ENCODE data around the gene CAPN3. TPM values are rescaled to one million over a fixed set of nuclear protein-coding genes. Genes with fewer than 3 reads are reported as not detected.

The CAPN3 gene
- total and polyA plus RNA-seq, 2 experiments from 2014 or later: 2.2 to 5.7 TPM

DNA sequence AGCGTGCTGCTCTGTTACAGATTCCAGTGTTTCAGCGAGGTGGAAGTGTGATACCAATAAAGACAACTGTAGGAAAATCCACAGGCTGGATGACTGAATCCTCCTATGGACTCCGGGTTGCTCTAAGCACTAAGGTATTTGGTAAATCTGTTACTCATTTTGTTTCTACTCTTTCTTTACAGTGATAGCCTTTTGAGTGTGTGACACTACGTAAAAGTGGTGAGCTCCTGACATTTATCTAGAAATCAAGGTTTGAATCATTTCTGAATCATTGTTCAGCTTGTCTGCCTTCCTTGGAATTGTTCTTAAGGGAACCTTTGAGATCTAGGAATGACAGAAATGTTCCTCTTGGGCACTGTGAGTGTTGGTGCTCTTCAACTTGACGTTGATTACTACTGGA is 11.2 kb upstream of the CAPN3 start:
- Histone ChIP-seq H3K79me2 (ENCODE audit: insufficient read depth) (no peaks in the 10 kb centered on the region), H3K9ac (0 out of 2 replicates have a peak overlapping the region, but pooled peaks have one; percentile 28), H3K9me3 (ENCODE audit: low read depth) (no peaks in the 10 kb centered on the region), H3K4me2 (ENCODE audit: unreplicated experiment) (peak overlapping the region; percentile 57), H3K27me3 (replicated peaks; ENCODE audit: insufficient read depth) (no peaks in the 10 kb centered on the region), H3F3A (ENCODE audit: insufficient read depth) (peaks cover 67% of the 10 kb centered on the region), H3K36me3 (ENCODE audit: low read depth) (peaks cover 10% of the 10 kb centered on the region), H3K27ac (peak overlapping the region; percentile 75), H4K20me1 (ENCODE audit: insufficient read depth) (no peaks in the 10 kb centered on the region), H2AFZ (no peak overlapping the region), H3K4me1 (ENCODE audit: insufficient read depth) (peaks cover 56% of the 10 kb centered on the region), H3K4me3 (no peak overlapping the region), H3K9me2 (ENCODE audit: insufficient read depth) (no peaks in the 10 kb centered on the region)
- 4 to 5% methylated on average over 5 of the region's 5 CpGs for WGBS, 2 experiments (ENCODE audit: low coverage in 1 of 2, low lambda C conversion rate in 2 of 2, missing lambda C conversion rate in 2 of 2)
- TF ChIP-seq EZH2 (IDR thresholded peaks at IDR 0.05; ENCODE audit: insufficient read depth, poor library complexity, severe bottlenecking) (no peak), EZH2phosphoT487 (IDR thresholded peaks at IDR 0.05; ENCODE audit: insufficient read depth, low read depth) (no peak)
- in situ Hi-C loops (cut with MboI): no loop called here
- DNase-seq: peak; percentile 87

DNA sequence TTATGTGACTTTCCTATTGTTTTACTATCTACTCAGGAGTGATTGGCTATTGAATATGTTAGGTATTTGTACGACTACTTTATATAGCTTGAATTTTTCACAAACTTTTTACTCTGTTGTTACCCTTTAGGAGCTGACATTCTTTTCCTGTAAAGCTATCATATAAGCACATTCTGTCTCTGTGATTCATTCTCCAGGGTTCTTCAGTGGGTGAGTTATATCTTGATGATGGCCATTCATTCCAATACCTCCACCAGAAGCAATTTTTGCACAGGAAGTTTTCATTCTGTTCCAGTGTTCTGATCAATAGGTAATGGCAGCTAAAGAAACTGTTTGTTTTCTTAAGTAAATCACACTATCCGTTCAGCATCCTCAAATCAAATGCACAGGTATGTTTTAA is 10.1 kb upstream of the CAPN3 start:
- Histone ChIP-seq H3K9ac (no peak overlapping the region), H3F3A (ENCODE audit: insufficient read depth) (peaks cover 56% of the 10 kb centered on the region), H3K4me2 (ENCODE audit: unreplicated experiment) (peak overlapping the region; percentile 57), H3K9me3 (ENCODE audit: low read depth) (no peaks in the 10 kb centered on the region), H3K79me2 (ENCODE audit: insufficient read depth) (no peaks in the 10 kb centered on the region), H3K27me3 (replicated peaks; ENCODE audit: insufficient read depth) (no peaks in the 10 kb centered on the region), H2AFZ (no peak overlapping the region), H3K4me1 (ENCODE audit: insufficient read depth) (peaks cover 49% of the 10 kb centered on the region), H3K27ac (peak overlapping the region; percentile 75), H3K9me2 (ENCODE audit: insufficient read depth) (no peaks in the 10 kb centered on the region), H4K20me1 (ENCODE audit: insufficient read depth) (no peaks in the 10 kb centered on the region), H3K4me3 (no peak overlapping the region), H3K36me3 (ENCODE audit: low read depth) (peaks cover 18% of the 10 kb centered on the region)
- peak; percentile 69 for DNase-seq
- 24 to 29% methylated on average over 2 of the region's 2 CpGs for WGBS, 2 experiments (ENCODE audit: low coverage in 1 of 2, low lambda C conversion rate in 2 of 2, missing lambda C conversion rate in 2 of 2)
- no peak for TF ChIP-seq EZH2phosphoT487 (IDR thresholded peaks at IDR 0.05; ENCODE audit: insufficient read depth, low read depth)
- TF ChIP-seq EZH2 (IDR thresholded peaks at IDR 0.05; ENCODE audit: insufficient read depth, poor library complexity, severe bottlenecking): no peak
- in situ Hi-C loops (cut with MboI): no loop called here

DNA sequence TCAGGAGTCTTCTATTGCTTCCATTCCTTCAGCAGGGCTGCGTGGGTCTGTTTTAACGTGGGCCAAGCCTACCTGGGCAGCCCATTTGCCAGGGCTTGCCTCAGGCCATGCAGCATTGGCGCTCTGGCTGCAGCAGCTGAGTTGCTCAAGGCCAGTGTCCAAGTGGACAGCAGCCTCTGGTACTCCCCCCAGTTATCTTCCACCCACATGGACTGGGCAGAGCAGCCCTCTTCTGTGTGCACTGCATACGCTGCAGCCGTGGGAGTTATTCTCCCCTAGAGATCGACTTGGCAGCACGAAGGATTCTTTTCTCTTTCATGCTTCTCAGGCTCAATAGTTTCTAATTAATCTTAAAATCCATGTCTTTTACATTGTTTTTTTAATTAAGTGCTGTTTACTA is 6.9 kb upstream of the CAPN3 start:
- H3K27me3 ChIP-seq (replicated peaks; ENCODE audit: insufficient read depth): no peaks in the 10 kb centered on the region
- in situ Hi-C loops (cut with MboI): no loop called here
- H3K4me3 ChIP-seq: no peak overlapping the region
- no peak for DNase-seq
- no peaks in the 10 kb centered on the region for H3K9me2 ChIP-seq (ENCODE audit: insufficient read depth)
- H2AFZ ChIP-seq: no peak overlapping the region
- no peaks in the 10 kb centered on the region for H3K79me2 ChIP-seq (ENCODE audit: insufficient read depth)
- H3K4me2 ChIP-seq (ENCODE audit: unreplicated experiment): no peak overlapping the region
- H3K9ac ChIP-seq: no peak overlapping the region
- TF ChIP-seq EZH2phosphoT487 (IDR thresholded peaks at IDR 0.05; ENCODE audit: insufficient read depth, low read depth): no peak
- no peak for TF ChIP-seq EZH2 (IDR thresholded peaks at IDR 0.05; ENCODE audit: insufficient read depth, poor library complexity, severe bottlenecking)
- peaks cover 24% of the 10 kb centered on the region for H3K4me1 ChIP-seq (ENCODE audit: insufficient read depth)
- H4K20me1 ChIP-seq (ENCODE audit: insufficient read depth): no peaks in the 10 kb centered on the region
- peaks cover 24% of the 10 kb centered on the region for H3K36me3 ChIP-seq (ENCODE audit: low read depth)
- WGBS, 2 experiments (ENCODE audit: low coverage in 1 of 2, low lambda C conversion rate in 2 of 2, missing lambda C conversion rate in 2 of 2): 83 to 90% methylated on average over 7 of the region's 7 CpGs
- peaks cover 24% of the 10 kb centered on the region for H3F3A ChIP-seq (ENCODE audit: insufficient read depth)
- no peaks in the 10 kb centered on the region for H3K9me3 ChIP-seq (ENCODE audit: low read depth)
- H3K27ac ChIP-seq: no peak overlapping the region

DNA sequence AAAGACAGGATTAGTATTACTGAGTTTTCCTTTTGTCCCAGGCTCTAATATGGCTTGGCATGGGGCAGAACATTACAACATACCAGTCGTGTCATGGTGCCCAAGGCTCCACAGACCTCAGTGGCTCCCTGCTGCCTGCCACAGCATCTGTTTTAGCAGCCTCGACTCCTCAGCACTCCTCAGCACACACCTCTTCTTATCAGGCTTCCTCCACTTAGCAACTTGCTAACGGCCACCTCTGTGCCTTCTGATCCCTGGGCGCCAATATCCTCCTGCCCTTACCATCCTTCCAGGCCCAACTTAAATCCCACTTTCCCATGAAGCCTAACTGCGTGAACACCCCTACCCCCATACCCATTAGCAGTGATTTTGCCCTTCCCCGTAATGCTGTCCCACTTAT is 6.2 kb upstream of the CAPN3 start:
- Histone ChIP-seq H3F3A (ENCODE audit: insufficient read depth) (peaks cover 17% of the 10 kb centered on the region), H3K9me2 (ENCODE audit: insufficient read depth) (no peaks in the 10 kb centered on the region), H4K20me1 (ENCODE audit: insufficient read depth) (no peaks in the 10 kb centered on the region), H3K79me2 (ENCODE audit: insufficient read depth) (no peaks in the 10 kb centered on the region), H3K27me3 (replicated peaks; ENCODE audit: insufficient read depth) (no peaks in the 10 kb centered on the region), H3K9me3 (ENCODE audit: low read depth) (no peaks in the 10 kb centered on the region), H3K4me1 (ENCODE audit: insufficient read depth) (peaks cover 17% of the 10 kb centered on the region), H3K4me3 (no peak overlapping the region), H3K9ac (no peak overlapping the region), H3K36me3 (ENCODE audit: low read depth) (peaks cover 24% of the 10 kb centered on the region), H3K4me2 (ENCODE audit: unreplicated experiment) (no peak overlapping the region), H3K27ac (no peak overlapping the region), H2AFZ (no peak overlapping the region)
- in situ Hi-C loops (cut with MboI): no loop called here
- TF ChIP-seq EZH2 (IDR thresholded peaks at IDR 0.05; ENCODE audit: insufficient read depth, poor library complexity, severe bottlenecking): no peak
- TF ChIP-seq EZH2phosphoT487 (IDR thresholded peaks at IDR 0.05; ENCODE audit: insufficient read depth, low read depth): no peak
- 88 to 90% methylated on average over 6 of the region's 6 CpGs for WGBS, 2 experiments (ENCODE audit: low coverage in 1 of 2, low lambda C conversion rate in 2 of 2, missing lambda C conversion rate in 2 of 2)
- no peak for DNase-seq

DNA sequence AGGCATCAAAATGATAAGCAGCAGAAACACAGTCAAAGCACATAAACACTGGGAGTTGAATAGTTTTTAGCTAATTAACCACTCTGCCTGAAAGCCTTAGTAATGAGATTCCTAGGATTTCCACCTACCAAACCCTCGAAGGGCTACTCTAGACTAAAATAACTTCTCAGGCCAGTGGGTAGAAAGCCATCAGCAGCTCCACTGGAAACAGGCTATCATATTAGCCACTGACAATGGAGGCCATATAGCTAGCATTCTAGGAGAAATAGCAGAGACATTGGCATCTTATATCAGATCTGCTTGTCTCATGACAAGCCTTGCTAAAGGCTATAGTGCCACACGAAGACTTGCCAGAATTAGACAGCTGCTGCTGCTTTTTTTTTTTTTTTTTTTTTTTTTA is 4.5 kb upstream of the CAPN3 start:
- H3F3A ChIP-seq (ENCODE audit: insufficient read depth): no peaks in the 10 kb centered on the region; the same call in 1 of the 2 replicates
- no peak for DNase-seq
- peaks cover 24% of the 10 kb centered on the region for H3K36me3 ChIP-seq (ENCODE audit: low read depth)
- H4K20me1 ChIP-seq (ENCODE audit: insufficient read depth): no peaks in the 10 kb centered on the region
- no peak overlapping the region for H3K27ac ChIP-seq
- H3K9ac ChIP-seq: no peak overlapping the region
- no peaks in the 10 kb centered on the region for H3K9me2 ChIP-seq (ENCODE audit: insufficient read depth)
- no peaks in the 10 kb centered on the region for H3K79me2 ChIP-seq (ENCODE audit: insufficient read depth)
- TF ChIP-seq EZH2phosphoT487 (IDR thresholded peaks at IDR 0.05; ENCODE audit: insufficient read depth, low read depth): no peak
- TF ChIP-seq EZH2 (IDR thresholded peaks at IDR 0.05; ENCODE audit: insufficient read depth, poor library complexity, severe bottlenecking): no peak
- in situ Hi-C loops (cut with MboI): no loop called here
- no peaks in the 10 kb centered on the region for H3K27me3 ChIP-seq (replicated peaks; ENCODE audit: insufficient read depth)
- no peak overlapping the region for H3K4me2 ChIP-seq (ENCODE audit: unreplicated experiment)
- H2AFZ ChIP-seq: no peak overlapping the region
- no peaks in the 10 kb centered on the region for H3K9me3 ChIP-seq (ENCODE audit: low read depth)
- no peaks in the 10 kb centered on the region for H3K4me1 ChIP-seq (ENCODE audit: insufficient read depth)
- 88 to 94% methylated on average over 2 of the region's 2 CpGs for WGBS, 2 experiments (ENCODE audit: low coverage in 1 of 2, low lambda C conversion rate in 2 of 2, missing lambda C conversion rate in 2 of 2)
- H3K4me3 ChIP-seq: no peak overlapping the region

Data from GM23248 (cell line).